Neutrophil (primary cell): ENCODE measurements around the gene ASPSCR1.

Experiments used
- H3K27ac ChIP-seq: fragments of 200-600 bp; sonication (generic); 2 replicates; pipeline ENCODE4 v1.5.1; 2016; ENCODE audit warnings: mild to moderate bottlenecking, moderate library complexity
- H3K27me3 ChIP-seq: fragments of 200-600 bp; sonication (generic); 2 replicates; pipeline ENCODE4 v1.6.0; 2016; ENCODE audit warnings: mild to moderate bottlenecking
- H3K36me3 ChIP-seq: fragments of 200-600 bp; sonication (generic); 2 replicates; pipeline ENCODE4 v1.5.1; 2017
- H3K4me1 ChIP-seq, 2 experiments: fragments of 200-600 bp in 1 of 2; sonication (generic) in 1 of 2; 1 replicate in 1 of 2; 2 replicates in 1 of 2; pipeline versions ENCODE4 v1.5.1 to v1.6.1; 2013 to 2016; ENCODE audit warnings: low read depth in 1 of 2, low read length in 1 of 2, mild to moderate bottlenecking in 1 of 2, moderate library complexity in 1 of 2; ENCODE audit not compliant: control insufficient read depth in 1 of 2, insufficient read depth in 1 of 2
- H3K4me3 ChIP-seq, 2 experiments: fragments of 200-600 bp in 1 of 2; sonication (generic) in 1 of 2; 1 replicate in 1 of 2; 2 replicates in 1 of 2; pipeline ENCODE4 v1.5.1; 2013 to 2016; ENCODE audit warnings: low read depth in 1 of 2, low read length in 1 of 2, mild to moderate bottlenecking in 1 of 2, moderate library complexity in 1 of 2
- H3K9me3 ChIP-seq: fragments of 200-600 bp; sonication (generic); 2 replicates; pipeline ENCODE4 v1.5.1; 2016
- CTCF ChIP-seq: fragments of 200-600 bp; sonication (generic); IDR thresholded peaks from 2 replicates; pipeline ENCODE4 v1.5.1; 2016; ENCODE audit warnings: antibody characterized with exemption

The ASPSCR1 gene

GRCh38 chr17:81983011-81983638 is 5.7 kb downstream of the ASPSCR1 start:
- Histone ChIP-seq H3K27me3 (no peaks in the 10 kb centered on the region), H3K4me3 (no peak overlapping the region)

GRCh38 chr17:81983639-81984373 is 6.4 kb downstream of the ASPSCR1 start:
- no peaks in the 10 kb centered on the region for H3K9me3 ChIP-seq
- H3K27me3 ChIP-seq, result no peaks in the 10 kb centered on the region
- peaks cover 4 to 6% of the 10 kb centered on the region in 2 experiments for H3K4me1 ChIP-seq
- no peak overlapping the region for H3K27ac ChIP-seq
- no peak for TF ChIP-seq CTCF
- H3K36me3 ChIP-seq, result peaks cover 34% of the 10 kb centered on the region
- H3K4me3 ChIP-seq, result no peak overlapping the region

More at GRCh38 chr17:81983011-81983638, 5.7 kb downstream of the ASPSCR1 start:
- no peak for TF ChIP-seq CTCF
- peaks cover 8 to 11% of the 10 kb centered on the region in 2 experiments for H3K4me1 ChIP-seq
- H3K9me3 ChIP-seq, result no peaks in the 10 kb centered on the region
- no peak overlapping the region for H3K27ac ChIP-seq
- H3K36me3 ChIP-seq, result peaks cover 34% of the 10 kb centered on the region

GRCh38 chr17:81984773-81985410 is 7.5 kb downstream of the ASPSCR1 start:
- no peak for TF ChIP-seq CTCF
- Histone ChIP-seq H3K4me1 (peaks cover 4 to 6% of the 10 kb centered on the region in 2 experiments), H3K27ac (no peak overlapping the region), H3K4me3 (no peak overlapping the region), H3K36me3 (peaks cover 34% of the 10 kb centered on the region), H3K27me3 (no peaks in the 10 kb centered on the region), H3K9me3 (no peaks in the 10 kb centered on the region)

- H3K4me3 ChIP-seq, result no peak overlapping the region
- no peak for TF ChIP-seq CTCF
- no peaks in the 10 kb centered on the region for H3K4me1 ChIP-seq
- H3K36me3 ChIP-seq, result peaks cover 34% of the 10 kb centered on the region
- no peak overlapping the region for H3K27ac ChIP-seq
- no peaks in the 10 kb centered on the region for H3K9me3 ChIP-seq
- no peaks in the 10 kb centered on the region for H3K27me3 ChIP-seq
Observed at GRCh38 chr17:81986606-81987005, 9.2 kb downstream of the ASPSCR1 start.

- Histone ChIP-seq H3K4me1 (no peaks in the 10 kb centered on the region), H3K9me3 (no peaks in the 10 kb centered on the region), H3K27ac (no peak overlapping the region), H3K27me3 (no peaks in the 10 kb centered on the region), H3K36me3 (peaks cover 34% of the 10 kb centered on the region), H3K4me3 (no peak overlapping the region)
- TF ChIP-seq CTCF, result no peak
Observed at GRCh38 chr17:81987161-81987770, 9.8 kb downstream of the ASPSCR1 start.
